ENCODE measurements around the gene AK4. TPM values are rescaled to one million over a fixed set of nuclear protein-coding genes. Genes with fewer than 3 reads are reported as not detected.
A peak's percentile ranks its signal among the peaks of the same experiment; 100 is the strongest.

AK4 gene
- polyA plus RNA-seq, 5 donors: 1.8 to 3.7 (median 3.0) TPM

GRCh38 chr1:65277605-65278347 lies 129.8 kb downstream of the AK4 start:
- DNase-seq: no peak

GRCh38 chr1:65278376-65279069 lies 130.5 kb downstream of the AK4 start:
- no peak for DNase-seq

DNA sequence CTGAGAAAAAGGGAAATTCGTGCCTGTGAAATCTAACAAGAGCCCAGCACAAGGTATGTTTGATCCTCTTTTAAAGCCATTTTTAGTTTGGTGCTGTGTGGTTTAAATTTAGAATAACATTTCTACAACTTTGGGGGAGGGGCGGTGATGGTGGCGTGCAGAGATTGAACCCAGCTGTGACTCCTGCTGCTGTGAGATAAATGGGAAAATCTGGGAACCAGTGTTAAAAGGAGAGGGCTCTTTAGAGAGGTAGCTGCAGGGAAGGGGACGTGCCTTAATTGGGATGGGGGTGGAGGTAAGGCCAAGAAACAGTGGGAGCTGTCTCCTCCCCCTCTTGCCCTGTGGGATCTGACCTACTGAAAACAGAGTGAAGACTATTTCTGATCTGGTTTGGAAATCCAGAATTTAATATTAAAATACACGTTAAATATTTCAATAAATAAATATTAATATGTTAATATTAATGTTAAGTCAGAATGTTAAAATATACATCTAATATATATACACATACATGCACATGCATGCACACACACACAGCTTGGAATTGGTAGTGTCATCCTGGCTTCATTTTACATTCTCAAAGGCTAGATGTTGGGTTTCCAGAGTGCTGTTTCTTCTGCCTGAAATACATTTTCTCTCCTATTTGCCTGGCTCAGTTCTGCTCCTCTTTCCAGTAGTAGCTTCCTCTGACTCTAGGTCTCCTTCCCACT lies 131.2 kb downstream of the AK4 start:
- DNase-seq: peak; percentile 70 to 71

Other genes starting within 250 kb of the AK4 start
- 100 to 1,000 TPM in 4 of 5 donors, 10 to 100 TPM in 1; 84.8 to 122 (median 108) TPM for gene JAK1, start 181.7 kb upstream of the AK4 start, polyA plus RNA-seq (ENCODE audit: insufficient read depth in 1 of 5, insufficient read length in 5 of 5, low replicate concordance in 1 of 5)
- 1 to 10 TPM; 1.6 to 4.1 (median 2.4) TPM for gene DNAJC6, start 161.3 kb downstream of the AK4 start, polyA plus RNA-seq (ENCODE audit: insufficient read depth in 1 of 5, insufficient read length in 5 of 5, low replicate concordance in 1 of 5)

All from right lung (tissue), 5 donors.